Mesendoderm (in vitro differentiated cells): ENCODE data around the gene C1RL.

Experiments used
- DNase-seq: peaks from one replicate; pipeline ENCODE4 v3.0.0; 2013
- H2AK5ac ChIP-seq: 2 replicates; pipeline ENCODE4 v1.6.1; 2013; ENCODE audit warnings: low read length, inconsistent platforms
- H2BK120ac ChIP-seq: 2 replicates; pipeline ENCODE4 v1.6.1; 2013; ENCODE audit warnings: low read depth, mild to moderate bottlenecking, low read length, moderate library complexity, mixed read lengths
- H2BK15ac ChIP-seq: replicated peaks from 2 replicates; pipeline ENCODE4 v1.6.1; 2013; ENCODE audit warnings: low read depth, mild to moderate bottlenecking, moderate library complexity
- H2BK5ac ChIP-seq: 2 replicates; pipeline ENCODE4 v1.6.1; 2013; ENCODE audit warnings: low read length, inconsistent platforms
- H3K18ac ChIP-seq: 2 replicates; pipeline ENCODE4 v1.6.1; 2013; ENCODE audit warnings: mild to moderate bottlenecking, low read length, mixed read lengths
- H3K23ac ChIP-seq: one replicate; pipeline ENCODE4 v1.6.1; 2013; ENCODE audit warnings: low read length
- H3K27ac ChIP-seq: 2 replicates; pipeline ENCODE4 v1.5.1; 2013; ENCODE audit warnings: low read depth, mild to moderate bottlenecking, inconsistent platforms, low read length, moderate library complexity
- H3K27me3 ChIP-seq: 2 replicates; pipeline ENCODE4 v1.6.1; 2013; ENCODE audit warnings: low read length, control low read depth, mild to moderate bottlenecking, inconsistent platforms; ENCODE audit not compliant: insufficient read depth, poor library complexity
- H3K36me3 ChIP-seq: 2 replicates; pipeline ENCODE4 v1.6.1; 2013; ENCODE audit warnings: low read length, inconsistent platforms; ENCODE audit not compliant: control insufficient read depth, insufficient read depth
- H3K4ac ChIP-seq: one replicate; pipeline ENCODE4 v1.6.1; 2013; ENCODE audit warnings: low read depth, mild to moderate bottlenecking, low read length, moderate library complexity
- H3K4me1 ChIP-seq: 2 replicates; pipeline ENCODE4 v1.6.1; 2013; ENCODE audit warnings: low read depth, low read length, inconsistent platforms; ENCODE audit not compliant: control insufficient read depth
- H3K4me2 ChIP-seq: 2 replicates; pipeline ENCODE4 v1.6.1; 2013; ENCODE audit warnings: low read length
- H3K4me3 ChIP-seq: 2 replicates; pipeline ENCODE4 v1.5.1; 2013; ENCODE audit warnings: mild to moderate bottlenecking, low read length
- H3K56ac ChIP-seq: one replicate; pipeline ENCODE4 v1.6.1; 2013; ENCODE audit warnings: low read length
- H3K79me1 ChIP-seq: 2 replicates; pipeline ENCODE4 v1.6.1; 2013; ENCODE audit warnings: low read length, inconsistent platforms
- H3K79me2 ChIP-seq: 2 replicates; pipeline ENCODE4 v1.6.1; 2013; ENCODE audit warnings: mild to moderate bottlenecking, low read length; ENCODE audit not compliant: control insufficient read depth, insufficient read depth
- H3K9ac ChIP-seq: 2 replicates; pipeline ENCODE4 v1.6.1; 2013; ENCODE audit warnings: low read length, inconsistent platforms
- H4K5ac ChIP-seq: one replicate; pipeline ENCODE4 v1.6.1; 2013; ENCODE audit warnings: low read length
- H4K8ac ChIP-seq: one replicate; pipeline ENCODE4 v1.6.1; 2013; ENCODE audit warnings: low read depth, mild to moderate bottlenecking, control low read depth, low read length, moderate library complexity
- WGBS: extraction: QIAGEN DNeasy Blood & Tissue Kit; methylation state at CpG from one replicate; pipeline ENCODE4 v1.1.7; 2013; ENCODE audit warnings: low lambda C conversion rate, missing lambda C conversion rate; ENCODE audit not compliant: insufficient coverage; ENCODE audit errors: extremely low coverage; 5-methylcytosine and 5-hydroxymethylcytosine counted together

C1RL gene

GRCh38 chr12:7068240-7068993, 40.6 kb downstream of the C1RL start:
- no peak overlapping the region for H3K27ac ChIP-seq
- DNase-seq = no peak
- WGBS = no CpG with 5 or more reads among the region's 11 CpGs

DNA sequence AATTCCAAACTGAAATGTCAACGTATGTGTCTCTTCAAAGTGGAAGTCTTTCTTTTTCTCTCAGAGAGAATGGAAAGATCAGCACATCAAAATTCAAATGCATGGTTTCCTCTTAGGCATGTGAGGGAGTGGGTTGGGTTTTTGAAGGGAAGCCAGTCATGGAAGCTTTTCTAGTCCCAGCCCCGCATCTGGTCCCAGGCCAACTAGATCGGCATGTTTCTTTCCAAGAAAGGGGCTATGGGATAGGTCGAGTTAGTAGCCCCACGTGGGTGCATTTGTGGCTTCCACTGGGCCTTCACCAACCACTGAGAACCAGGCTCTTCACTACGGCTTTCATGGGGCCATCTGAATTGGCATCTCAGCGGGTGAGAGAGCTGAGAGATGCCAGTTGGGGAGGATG, 41.9 kb downstream of the C1RL start:
- H3K23ac ChIP-seq = no peak overlapping the region
- H3K18ac ChIP-seq = no peak overlapping the region
- H3K4me3 ChIP-seq = no peak overlapping the region
- no peak overlapping the region for H3K4me2 ChIP-seq
- no CpG with 5 or more reads among the region's 7 CpGs for whole genome bisulfite sequencing
- no peak overlapping the region for H2BK15ac ChIP-seq
- no peak overlapping the region for H3K56ac ChIP-seq
- no peaks in the 10 kb centered on the region for H3K36me3 ChIP-seq
- no peak overlapping the region for H3K9ac ChIP-seq
- H3K79me1 ChIP-seq = no peaks in the 10 kb centered on the region
- no peak overlapping the region for H4K5ac ChIP-seq
- H3K27ac ChIP-seq = no peak overlapping the region
- H3K27me3 ChIP-seq = no peaks in the 10 kb centered on the region
- H3K4ac ChIP-seq = no peak overlapping the region
- no peak overlapping the region for H2AK5ac ChIP-seq
- H3K79me2 ChIP-seq = no peaks in the 10 kb centered on the region
- no peak overlapping the region for H2BK5ac ChIP-seq
- no peak for DNase-seq
- H3K4me1 ChIP-seq = no peaks in the 10 kb centered on the region
- no peak overlapping the region for H2BK120ac ChIP-seq
- no peak overlapping the region for H4K8ac ChIP-seq

More at GRCh38 chr12:7068240-7068993, 40.6 kb downstream of the C1RL start:
- H3K36me3 ChIP-seq = no peaks in the 10 kb centered on the region
- no peaks in the 10 kb centered on the region for H3K79me1 ChIP-seq
- H3K18ac ChIP-seq = no peak overlapping the region
- H3K27me3 ChIP-seq = no peaks in the 10 kb centered on the region
- no peak overlapping the region for H3K23ac ChIP-seq
- H3K4me2 ChIP-seq = no peak overlapping the region
- H2BK5ac ChIP-seq = no peak overlapping the region
- no peak overlapping the region for H3K56ac ChIP-seq
- no peak overlapping the region for H2AK5ac ChIP-seq
- no peak overlapping the region for H3K9ac ChIP-seq
- H3K4ac ChIP-seq = no peak overlapping the region
- H3K79me2 ChIP-seq = no peaks in the 10 kb centered on the region
- no peak overlapping the region for H2BK120ac ChIP-seq
- H3K4me3 ChIP-seq = no peak overlapping the region
- H4K5ac ChIP-seq = no peak overlapping the region
- H2BK15ac ChIP-seq = no peak overlapping the region
- no peak overlapping the region for H4K8ac ChIP-seq
- no peaks in the 10 kb centered on the region for H3K4me1 ChIP-seq

- Histone ChIP-seq H4K8ac (no peak overlapping the region), H3K4me3 (no peak overlapping the region), H2BK5ac (no peak overlapping the region), H3K36me3 (no peaks in the 10 kb centered on the region), H3K9ac (no peak overlapping the region), H4K5ac (no peak overlapping the region), H3K18ac (no peak overlapping the region), H3K23ac (no peak overlapping the region), H3K4me1 (no peaks in the 10 kb centered on the region), H2BK120ac (no peak overlapping the region), H2BK15ac (no peak overlapping the region), H3K27me3 (no peaks in the 10 kb centered on the region), H3K4ac (no peak overlapping the region), H3K56ac (no peak overlapping the region), H3K79me2 (no peaks in the 10 kb centered on the region), H3K4me2 (no peak overlapping the region), H2AK5ac (no peak overlapping the region), H3K27ac (no peak overlapping the region), H3K79me1 (no peaks in the 10 kb centered on the region)
- WGBS = no CpG with 5 or more reads among the region's 2 CpGs
- DNase-seq = no peak
These were observed 42.4 kb downstream of the C1RL start for GRCh38 chr12:7066596-7066995.

GRCh38 chr12:7065073-7065623, 43.9 kb downstream of the C1RL start:
- Histone ChIP-seq H4K5ac (no peak overlapping the region), H3K79me2 (no peaks in the 10 kb centered on the region), H3K79me1 (no peaks in the 10 kb centered on the region), H3K4me2 (no peak overlapping the region), H2AK5ac (no peak overlapping the region), H3K18ac (no peak overlapping the region), H3K23ac (no peak overlapping the region), H2BK5ac (no peak overlapping the region), H2BK120ac (no peak overlapping the region), H3K27ac (no peak overlapping the region), H4K8ac (no peak overlapping the region), H3K56ac (no peak overlapping the region), H3K4me3 (no peak overlapping the region), H3K9ac (no peak overlapping the region), H3K4ac (no peak overlapping the region), H3K27me3 (no peaks in the 10 kb centered on the region), H3K36me3 (no peaks in the 10 kb centered on the region), H2BK15ac (no peak overlapping the region), H3K4me1 (peaks cover 2% of the 10 kb centered on the region)
- WGBS = no CpG with 5 or more reads among the region's 7 CpGs
- DNase-seq = no peak

DNA sequence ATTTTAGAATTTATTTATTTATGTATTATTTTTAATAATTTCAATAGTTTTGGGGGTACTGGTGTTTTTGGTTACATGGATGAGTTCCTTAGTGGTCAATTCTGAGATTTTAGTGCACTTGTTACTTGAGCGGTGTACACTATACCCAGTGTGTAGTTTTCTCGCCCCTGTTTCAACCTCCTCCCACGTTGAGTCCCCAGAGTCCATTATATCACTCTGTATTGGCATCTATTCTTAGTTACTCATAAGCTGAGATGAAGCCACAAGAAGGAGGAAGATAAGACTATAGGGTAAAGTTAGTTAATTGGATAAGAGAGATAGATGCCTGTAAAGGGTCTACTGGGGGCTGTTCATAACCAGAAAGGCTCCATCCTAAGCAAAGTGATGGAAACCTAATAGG, 44.5 kb downstream of the C1RL start:
- no peak overlapping the region for H3K56ac ChIP-seq
- no peak overlapping the region for H2AK5ac ChIP-seq
- no peaks in the 10 kb centered on the region for H3K79me1 ChIP-seq
- H3K79me2 ChIP-seq = no peaks in the 10 kb centered on the region
- no peak overlapping the region for H3K18ac ChIP-seq
- H2BK120ac ChIP-seq = no peak overlapping the region
- H3K9ac ChIP-seq = no peak overlapping the region
- no peak overlapping the region for H4K5ac ChIP-seq
- no peak overlapping the region for H3K4me3 ChIP-seq
- H3K23ac ChIP-seq = no peak overlapping the region
- WGBS = no CpG with 5 or more reads among the region's 3 CpGs
- peaks cover 2% of the 10 kb centered on the region for H3K4me1 ChIP-seq
- H3K36me3 ChIP-seq = no peaks in the 10 kb centered on the region
- no peak for DNase-seq
- H2BK15ac ChIP-seq = no peak overlapping the region
- H3K4me2 ChIP-seq = no peak overlapping the region
- H2BK5ac ChIP-seq = no peak overlapping the region
- no peak overlapping the region for H4K8ac ChIP-seq
- H3K27ac ChIP-seq = no peak overlapping the region
- H3K4ac ChIP-seq = no peak overlapping the region
- no peaks in the 10 kb centered on the region for H3K27me3 ChIP-seq

- WGBS = no CpG with 5 or more reads among the region's 7 CpGs
- H3K79me1 ChIP-seq = no peaks in the 10 kb centered on the region
- H2AK5ac ChIP-seq = no peak overlapping the region
- no peak overlapping the region for H3K27ac ChIP-seq
- H3K4ac ChIP-seq = no peak overlapping the region
- no peak overlapping the region for H3K56ac ChIP-seq
- H3K9ac ChIP-seq = no peak overlapping the region
- H2BK120ac ChIP-seq = no peak overlapping the region
- no peak overlapping the region for H3K4me2 ChIP-seq
- H3K4me3 ChIP-seq = no peak overlapping the region
- no peak overlapping the region for H3K23ac ChIP-seq
- no peaks in the 10 kb centered on the region for H3K36me3 ChIP-seq
- H3K18ac ChIP-seq = no peak overlapping the region
- H4K5ac ChIP-seq = no peak overlapping the region
- H4K8ac ChIP-seq = no peak overlapping the region
- no peak for DNase-seq
- no peaks in the 10 kb centered on the region for H3K79me2 ChIP-seq
- peaks cover 2% of the 10 kb centered on the region for H3K4me1 ChIP-seq
- no peak overlapping the region for H2BK15ac ChIP-seq
- no peak overlapping the region for H2BK5ac ChIP-seq
- H3K27me3 ChIP-seq = no peaks in the 10 kb centered on the region
These were observed 47.4 kb downstream of the C1RL start for GRCh38 chr12:7061596-7061995.
